ENCODE results near the gene HRK.

HRK gene

GRCh38 chr12:116881325-116881876 is at the start of gene HRK:
HRK (minus strand) TSS chr12:116881441; CDS start chr12:116881307, 134 bp downstream.
- no peak for TF ChIP-seq CTCF (IDR thresholded peaks at IDR 0.05; ENCODE audit: borderline replicate concordance, insufficient read depth, low read depth, low read length)
- H3K4me3 ChIP-seq (ENCODE audit: low read depth, low read length) = peak within 1 kb of the TSS; percentile 16

DNA sequence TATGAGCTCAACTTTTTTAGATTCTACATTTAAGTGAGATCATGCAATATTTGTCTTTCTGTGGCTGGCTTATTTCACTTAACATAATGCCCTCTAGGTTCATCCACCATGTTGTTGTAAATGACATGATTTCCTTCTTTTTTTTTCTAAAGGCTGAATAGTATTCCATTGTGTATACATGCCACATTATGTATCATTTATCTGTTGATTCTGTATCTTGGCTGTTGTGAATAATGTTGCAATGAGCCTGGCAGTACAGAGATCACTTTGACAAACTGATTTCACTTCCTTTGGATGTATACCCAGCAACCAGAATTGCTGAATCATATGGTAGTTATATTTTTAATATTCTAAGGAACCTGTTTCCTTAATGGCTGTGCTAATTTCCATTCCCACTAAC is 48.6 kb upstream of the HRK start:
- no peak for TF ChIP-seq CTCF (IDR thresholded peaks at IDR 0.05; ENCODE audit: borderline replicate concordance, insufficient read depth, low read depth, low read length)
- no peak overlapping the region for H3K4me3 ChIP-seq (ENCODE audit: low read depth, low read length)

- H3K4me3 ChIP-seq (ENCODE audit: low read depth, low read length) = no peak overlapping the region
- TF ChIP-seq CTCF (IDR thresholded peaks at IDR 0.05; ENCODE audit: borderline replicate concordance, insufficient read depth, low read depth, low read length) = no peak
Observed at GRCh38 chr12:116928504-116928903, 47.3 kb upstream of the HRK start.

DNA sequence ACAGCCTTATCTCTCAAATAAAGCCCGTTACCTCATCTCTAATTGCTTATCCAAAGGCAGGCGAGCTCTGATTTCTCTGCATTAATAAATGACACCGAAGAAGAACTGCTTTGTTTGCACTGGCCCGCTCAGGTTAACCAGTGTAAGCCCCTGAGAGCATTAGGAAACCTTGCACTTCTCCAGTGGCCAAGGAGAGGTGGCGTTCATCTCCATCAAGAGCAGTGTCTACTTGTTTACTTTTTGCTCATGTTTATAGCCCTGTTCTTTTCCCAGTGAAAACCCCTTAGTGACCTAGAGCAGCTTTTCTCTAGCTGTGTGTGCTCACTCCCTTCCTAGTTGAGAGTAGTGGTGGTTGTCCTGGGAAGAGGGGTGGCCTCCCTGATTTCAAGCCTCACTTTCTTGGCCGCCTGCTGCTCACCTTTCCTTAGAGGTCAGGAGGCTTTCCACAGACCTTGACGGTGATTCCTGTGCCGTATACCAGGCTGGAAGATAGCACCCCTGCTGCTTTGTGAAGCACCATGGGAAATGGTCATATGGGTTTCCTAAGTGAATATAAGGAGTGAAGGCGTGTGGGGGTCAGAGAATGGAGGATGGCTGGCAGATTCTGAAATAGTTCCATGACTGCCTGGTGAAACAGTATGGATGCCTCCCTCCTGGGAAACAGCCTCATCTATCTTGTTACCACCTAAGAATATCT is 46.2 kb upstream of the HRK start:
- no peak overlapping the region for H3K4me3 ChIP-seq (ENCODE audit: low read depth, low read length)
- no peak for TF ChIP-seq CTCF (IDR thresholded peaks at IDR 0.05; ENCODE audit: borderline replicate concordance, insufficient read depth, low read depth, low read length)

DNA sequence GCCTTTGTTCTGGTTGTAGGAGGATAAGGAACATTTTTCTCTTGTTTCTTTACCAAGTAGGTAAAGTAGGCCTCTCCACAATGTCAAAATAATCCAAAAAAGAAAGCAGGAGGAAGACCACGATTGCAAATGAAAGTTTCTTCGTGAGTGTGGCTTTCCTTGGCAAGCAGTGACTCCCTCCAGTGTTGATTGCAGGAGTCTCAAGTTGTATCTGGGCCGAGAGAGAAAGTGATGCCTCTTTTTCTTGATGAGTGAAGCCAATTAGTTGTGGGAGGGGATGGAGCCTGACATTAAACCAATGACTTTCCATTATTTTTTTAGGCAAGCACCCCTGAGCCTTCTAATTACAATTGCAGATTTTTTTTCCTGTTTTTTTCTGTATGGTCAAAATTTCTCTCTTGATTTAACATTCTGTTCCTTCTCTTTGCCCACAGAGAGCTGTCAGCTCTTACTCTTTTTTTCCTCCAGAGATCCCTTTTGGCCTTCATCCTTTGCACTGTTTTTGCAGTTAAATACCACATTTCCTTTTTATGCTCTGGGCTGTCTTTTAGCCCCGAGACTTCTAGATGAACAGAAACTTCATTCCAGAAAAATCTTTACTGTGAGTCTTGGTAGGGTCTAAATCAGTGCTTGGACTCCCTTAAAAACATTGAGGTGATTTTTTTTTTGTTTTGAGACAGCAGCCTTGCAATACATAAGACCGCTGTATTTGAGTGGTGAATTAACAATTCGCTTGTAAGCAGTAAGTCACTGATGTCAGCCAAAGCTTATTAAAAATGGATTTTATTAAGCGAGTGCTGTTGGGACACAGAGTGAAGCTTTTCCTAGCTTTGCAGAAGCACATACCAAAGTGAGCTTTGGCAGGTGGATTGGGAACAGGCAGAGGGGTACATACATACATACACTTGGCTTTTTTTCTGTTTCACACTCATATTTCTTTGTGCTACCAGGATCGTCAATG is 45.3 kb upstream of the HRK start:
- no peak overlapping the region for H3K4me3 ChIP-seq (ENCODE audit: low read depth, low read length)
- TF ChIP-seq CTCF (IDR thresholded peaks at IDR 0.05; ENCODE audit: borderline replicate concordance, insufficient read depth, low read depth, low read length) = no peak

DNA sequence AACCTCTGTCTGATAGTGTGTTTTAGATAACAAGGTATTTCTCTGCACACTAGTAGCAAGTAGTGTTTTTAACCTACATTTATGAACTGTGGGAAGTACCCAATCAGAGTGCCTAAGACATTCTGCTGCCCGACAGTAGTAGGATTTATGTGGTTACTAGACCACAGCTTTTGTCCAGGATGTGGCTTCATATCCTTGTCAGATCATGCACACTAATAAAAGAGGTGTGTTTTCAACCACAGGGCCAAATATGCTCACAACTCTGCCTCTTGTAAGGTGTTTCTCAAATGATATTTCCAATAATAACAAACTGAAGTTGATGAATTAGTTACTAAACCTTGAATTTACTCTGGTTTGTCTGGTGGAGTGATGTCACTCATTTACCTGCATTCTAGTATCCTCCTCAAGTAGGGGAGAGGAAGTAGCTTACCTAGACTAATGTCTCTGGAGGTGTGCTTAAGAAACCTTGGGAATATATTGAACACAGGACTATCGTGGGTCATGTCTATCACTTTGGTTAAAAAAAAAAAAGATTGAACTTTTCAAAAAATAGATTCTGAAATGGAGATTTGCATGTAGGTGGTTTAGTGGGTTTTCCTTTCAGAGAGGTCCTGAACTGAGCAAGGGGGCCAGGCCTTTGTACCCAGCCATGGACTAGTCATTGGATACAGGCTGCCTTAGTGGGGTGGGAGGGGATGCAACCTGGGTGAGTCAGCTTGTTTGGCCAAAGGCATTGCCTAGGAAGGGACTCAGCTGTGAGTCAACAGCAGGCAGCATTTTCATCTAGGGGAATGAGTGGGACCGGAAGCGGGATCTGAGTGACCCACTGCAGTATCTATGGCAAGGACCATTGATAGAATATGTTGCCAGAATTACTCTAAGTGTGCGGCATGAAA is 43.6 kb upstream of the HRK start:
- no peak overlapping the region for H3K4me3 ChIP-seq (ENCODE audit: low read depth, low read length)
- no peak for TF ChIP-seq CTCF (IDR thresholded peaks at IDR 0.05; ENCODE audit: borderline replicate concordance, insufficient read depth, low read depth, low read length)

Measured in GM12875 (cell line).